Stimulated activated CD8-positive, alpha-beta memory T cell treated with anti-CD3 and anti-CD28 coated beads, Interleukin-15, amount 100 ng/mL, for 4 hours (primary cell): ENCODE results near the gene TMPRSS11B.
"Not testable (repeated sequence)": the region's sequence is repeated elsewhere in the genome, so short reads cannot be mapped to it uniquely, and the experiment has no call there.

Experiments
- DNase-seq, 2 donors: peaks; one replicate each; pipeline ENCODE4 v3.0.0-alpha.2; 2020; ENCODE audit warnings: low read depth in 2 of 2

The TMPRSS11B gene

GRCh38 chr4:68245594-68245993 lies at the start of gene TMPRSS11B:
Gene TMPRSS11B, minus strand, starts transcription at chr4:68245694. Its CDS starts 136 bp downstream, at chr4:68245558.
- no peak for DNase-seq

GRCh38 chr4:68291256-68291655 lies 45.8 kb upstream of the TMPRSS11B start:
- DNase-seq = no peak

- DNase-seq = no peak
Observed at GRCh38 chr4:68288393-68288740, 42.9 kb upstream of the TMPRSS11B start.

GRCh38 chr4:68287704-68288392 lies 42.4 kb upstream of the TMPRSS11B start:
- DNase-seq = no peak

- no peak for DNase-seq
Observed at GRCh38 chr4:68283714-68284113, 38.2 kb upstream of the TMPRSS11B start.

- DNase-seq = no peak
Observed at GRCh38 chr4:68283095-68283494, 37.6 kb upstream of the TMPRSS11B start.

- not testable (repeated sequence) for DNase-seq
Observed at GRCh38 chr4:68281796-68282740, 36.6 kb upstream of the TMPRSS11B start.

GRCh38 chr4:68278029-68278428 lies 32.5 kb upstream of the TMPRSS11B start:
- no peak for DNase-seq

- DNase-seq = no peak
Observed at GRCh38 chr4:68277627-68278026, 32.1 kb upstream of the TMPRSS11B start.

GRCh38 chr4:68272860-68273259 lies 27.4 kb upstream of the TMPRSS11B start:
- no peak for DNase-seq

GRCh38 chr4:68272380-68272779 lies 26.9 kb upstream of the TMPRSS11B start:
- no peak for DNase-seq

- DNase-seq = no peak
Observed at GRCh38 chr4:68271851-68272357, 26.4 kb upstream of the TMPRSS11B start.

- no peak for DNase-seq
Observed at GRCh38 chr4:68267433-68267944, 22.0 kb upstream of the TMPRSS11B start.

GRCh38 chr4:68264875-68265565 lies 19.5 kb upstream of the TMPRSS11B start:
- DNase-seq = no peak

GRCh38 chr4:68259191-68259590 lies 13.7 kb upstream of the TMPRSS11B start:
- no peak for DNase-seq

GRCh38 chr4:68257719-68258118 lies 12.2 kb upstream of the TMPRSS11B start:
- no peak for DNase-seq

GRCh38 chr4:68256284-68256683 lies 10.8 kb upstream of the TMPRSS11B start:
- no peak for DNase-seq

GRCh38 chr4:68250151-68250930 lies 4.8 kb upstream of the TMPRSS11B start:
- no peak for DNase-seq

- no peak for DNase-seq
Observed at GRCh38 chr4:68249434-68249833, 3.9 kb upstream of the TMPRSS11B start.

GRCh38 chr4:68240620-68241019 lies 4.9 kb downstream of the TMPRSS11B start:
- DNase-seq = no peak

GRCh38 chr4:68228568-68228967 lies 16.9 kb downstream of the TMPRSS11B start:
- DNase-seq = no peak
